Measurements from ENCODE around the gene PDGFC.
A peak's percentile ranks its signal among the peaks of the same experiment; 100 is the strongest.

PDGFC gene

DNA sequence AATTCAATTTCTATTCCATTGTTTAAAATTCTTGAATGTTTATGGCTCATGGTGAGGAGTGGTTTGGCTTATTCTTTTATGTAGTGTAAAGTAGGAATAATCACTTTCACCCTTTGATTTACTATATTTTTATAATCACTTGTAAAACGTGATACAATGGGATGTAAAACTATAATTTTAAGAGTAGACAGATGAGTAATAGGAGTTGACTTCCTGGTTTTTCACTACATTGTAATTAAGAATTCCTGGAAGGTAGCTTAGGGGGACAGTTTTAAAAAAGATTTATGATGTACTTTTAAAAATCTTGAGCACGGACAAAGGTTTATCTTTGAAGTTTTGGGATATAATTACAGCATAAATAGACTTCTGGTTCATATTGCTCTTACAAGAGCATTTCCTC is 65.3 kb downstream of the PDGFC start:
- DNase-seq (ENCODE audit: low spot score): no peak
- Histone ChIP-seq H3K9me3 (ENCODE audit: severe bottlenecking) (no peaks in the 10 kb centered on the region), H3K4me1 (ENCODE audit: insufficient read depth, poor library complexity, severe bottlenecking) (peaks cover 55% of the 10 kb centered on the region), H3K36me3 (ENCODE audit: low read depth) (0 out of 2 replicates have a peak, but pooled peaks cover 1% of the 10 kb centered on the region), H3K4me3 (ENCODE audit: severe bottlenecking) (no peak overlapping the region), H3K27me3 (ENCODE audit: insufficient read depth, poor library complexity, severe bottlenecking) (no peaks in the 10 kb centered on the region), H3K27ac (ENCODE audit: poor library complexity, severe bottlenecking) (peak overlapping the region; percentile 55)
- TF ChIP-seq CTCF (IDR thresholded peaks at IDR 0.05; ENCODE audit: poor library complexity, severe bottlenecking): no peak
- peak; percentile 57; the same call in 2 of the 3 replicates for ATAC-seq (ENCODE audit: low read depth)

GRCh38 chr4:156901871-156902270 is 69.7 kb downstream of the PDGFC start:
- H3K4me1 ChIP-seq (ENCODE audit: insufficient read depth, poor library complexity, severe bottlenecking): peaks cover 39% of the 10 kb centered on the region
- no peak overlapping the region for H3K4me3 ChIP-seq (ENCODE audit: severe bottlenecking)
- ATAC-seq (ENCODE audit: low read depth) (no peak), DNase-seq (ENCODE audit: low spot score) (no peak)
- no peaks in the 10 kb centered on the region for H3K27me3 ChIP-seq (ENCODE audit: insufficient read depth, poor library complexity, severe bottlenecking)
- no peak overlapping the region for H3K27ac ChIP-seq (ENCODE audit: poor library complexity, severe bottlenecking)
- H3K36me3 ChIP-seq (ENCODE audit: low read depth): no peaks in the 10 kb centered on the region
- H3K9me3 ChIP-seq (ENCODE audit: severe bottlenecking): no peaks in the 10 kb centered on the region
- no peak for TF ChIP-seq CTCF (IDR thresholded peaks at IDR 0.05; ENCODE audit: poor library complexity, severe bottlenecking)

GRCh38 chr4:156898373-156899117 is 73.1 kb downstream of the PDGFC start:
- Histone ChIP-seq H3K27ac (ENCODE audit: poor library complexity, severe bottlenecking) (no peak overlapping the region), H3K4me1 (ENCODE audit: insufficient read depth, poor library complexity, severe bottlenecking) (peaks cover 41% of the 10 kb centered on the region), H3K9me3 (ENCODE audit: severe bottlenecking) (peaks cover 2% of the 10 kb centered on the region), H3K4me3 (ENCODE audit: severe bottlenecking) (no peak overlapping the region), H3K36me3 (ENCODE audit: low read depth) (0 out of 2 replicates have a peak, but pooled peaks cover 4% of the 10 kb centered on the region), H3K27me3 (ENCODE audit: insufficient read depth, poor library complexity, severe bottlenecking) (no peaks in the 10 kb centered on the region)
- no peak for TF ChIP-seq CTCF (IDR thresholded peaks at IDR 0.05; ENCODE audit: poor library complexity, severe bottlenecking)
- no peak; the same call in 2 of the 3 replicates for ATAC-seq (ENCODE audit: low read depth)
- DNase-seq (ENCODE audit: low spot score): no peak

DNA sequence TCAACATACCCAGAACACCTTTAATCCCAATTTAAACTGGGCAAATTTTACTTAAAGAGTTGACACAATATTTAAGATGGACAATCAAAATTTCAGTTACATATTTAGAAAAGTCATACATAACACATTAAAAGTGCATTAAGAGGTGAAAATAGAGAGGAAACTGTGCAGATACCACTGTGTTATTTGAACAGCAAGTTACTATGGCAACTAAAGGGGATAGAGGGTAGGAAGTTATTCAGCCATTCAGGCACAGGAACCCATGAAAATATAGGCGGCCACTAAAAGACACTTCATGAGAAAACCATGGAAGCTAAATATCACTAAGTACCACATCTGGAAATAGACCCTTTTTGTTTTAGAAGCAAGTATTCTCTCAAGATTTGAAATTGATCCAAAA is 75.1 kb downstream of the PDGFC start:
- TF ChIP-seq CTCF (IDR thresholded peaks at IDR 0.05; ENCODE audit: poor library complexity, severe bottlenecking): no peak
- Histone ChIP-seq H3K4me3 (ENCODE audit: severe bottlenecking) (no peak overlapping the region), H3K9me3 (ENCODE audit: severe bottlenecking) (peaks cover 2% of the 10 kb centered on the region), H3K27me3 (ENCODE audit: insufficient read depth, poor library complexity, severe bottlenecking) (no peaks in the 10 kb centered on the region), H3K4me1 (ENCODE audit: insufficient read depth, poor library complexity, severe bottlenecking) (peaks cover 40% of the 10 kb centered on the region), H3K27ac (ENCODE audit: poor library complexity, severe bottlenecking) (no peak overlapping the region), H3K36me3 (ENCODE audit: low read depth) (0 out of 2 replicates have a peak, but pooled peaks cover 5% of the 10 kb centered on the region)
- DNase-seq (ENCODE audit: low spot score): no peak
- ATAC-seq (ENCODE audit: low read depth): no peak

GRCh38 chr4:156894234-156894633 is 77.4 kb downstream of the PDGFC start:
- TF ChIP-seq CTCF (IDR thresholded peaks at IDR 0.05; ENCODE audit: poor library complexity, severe bottlenecking): no peak
- 0 out of 2 replicates have a peak, but pooled peaks cover 5% of the 10 kb centered on the region for H3K36me3 ChIP-seq (ENCODE audit: low read depth)
- peak overlapping the region; percentile 51 for H3K27ac ChIP-seq (ENCODE audit: poor library complexity, severe bottlenecking)
- H3K4me1 ChIP-seq (ENCODE audit: insufficient read depth, poor library complexity, severe bottlenecking): peaks cover 54% of the 10 kb centered on the region
- no peaks in the 10 kb centered on the region for H3K27me3 ChIP-seq (ENCODE audit: insufficient read depth, poor library complexity, severe bottlenecking)
- H3K4me3 ChIP-seq (ENCODE audit: severe bottlenecking): no peak overlapping the region
- DNase-seq (ENCODE audit: low spot score): no peak
- peaks cover 2% of the 10 kb centered on the region for H3K9me3 ChIP-seq (ENCODE audit: severe bottlenecking)
- no peak for ATAC-seq (ENCODE audit: low read depth)
